NAMALWA (cell line): ENCODE data around the gene SLC25A36.

Experiments used
- DNase-seq: peaks from one replicate; pipeline ENCODE4 v3.0.0-alpha.2; 2015; ENCODE audit warnings: low spot score

Gene SLC25A36, protein sequence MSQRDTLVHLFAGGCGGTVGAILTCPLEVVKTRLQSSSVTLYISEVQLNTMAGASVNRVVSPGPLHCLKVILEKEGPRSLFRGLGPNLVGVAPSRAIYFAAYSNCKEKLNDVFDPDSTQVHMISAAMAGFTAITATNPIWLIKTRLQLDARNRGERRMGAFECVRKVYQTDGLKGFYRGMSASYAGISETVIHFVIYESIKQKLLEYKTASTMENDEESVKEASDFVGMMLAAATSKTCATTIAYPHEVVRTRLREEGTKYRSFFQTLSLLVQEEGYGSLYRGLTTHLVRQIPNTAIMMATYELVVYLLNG

DNA sequence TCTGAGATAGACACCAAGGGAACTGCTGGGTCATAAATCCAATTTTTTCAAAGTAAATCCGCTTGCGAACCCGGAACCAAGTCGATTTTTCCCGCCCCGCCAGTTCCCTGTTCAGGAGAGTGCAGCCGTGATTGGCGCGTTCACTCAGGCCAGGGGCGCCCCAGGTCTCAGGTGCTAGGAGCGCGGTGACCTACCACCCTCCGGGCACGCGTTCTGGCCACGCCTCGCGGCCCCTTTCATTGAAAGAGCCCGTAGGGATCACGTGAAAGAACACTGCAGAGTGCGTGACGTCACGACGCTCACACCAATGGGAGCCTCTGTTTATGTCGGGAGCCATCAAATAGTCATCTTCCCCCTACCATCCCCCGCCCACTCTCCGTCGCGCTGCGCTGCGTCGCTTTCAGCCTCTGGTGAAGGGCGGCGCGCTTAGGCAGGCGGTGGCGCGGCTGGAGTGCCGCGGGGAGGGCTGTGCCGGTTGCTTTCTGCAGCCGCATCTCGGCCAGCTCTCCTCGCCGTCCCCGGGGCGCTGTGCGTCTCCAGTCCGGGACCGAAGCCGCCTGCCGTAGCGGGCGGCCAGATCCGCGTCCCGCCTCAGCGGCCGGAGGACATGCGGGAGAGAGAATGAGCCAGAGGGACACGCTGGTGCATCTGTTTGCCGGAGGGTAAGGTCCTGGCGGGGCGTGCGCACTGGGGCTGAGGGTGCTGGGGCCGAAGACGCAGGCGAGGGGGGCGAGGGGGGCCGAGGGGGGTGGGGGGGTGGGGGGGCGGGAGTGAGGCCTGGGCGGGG, at the start of gene SLC25A36:
TSS of gene SLC25A36 (plus strand) at position 403 of the 787 bp plus-strand sequence. CDS start at position 622, 219 bp downstream.
- DNase-seq, result peak; percentile 100

DNA sequence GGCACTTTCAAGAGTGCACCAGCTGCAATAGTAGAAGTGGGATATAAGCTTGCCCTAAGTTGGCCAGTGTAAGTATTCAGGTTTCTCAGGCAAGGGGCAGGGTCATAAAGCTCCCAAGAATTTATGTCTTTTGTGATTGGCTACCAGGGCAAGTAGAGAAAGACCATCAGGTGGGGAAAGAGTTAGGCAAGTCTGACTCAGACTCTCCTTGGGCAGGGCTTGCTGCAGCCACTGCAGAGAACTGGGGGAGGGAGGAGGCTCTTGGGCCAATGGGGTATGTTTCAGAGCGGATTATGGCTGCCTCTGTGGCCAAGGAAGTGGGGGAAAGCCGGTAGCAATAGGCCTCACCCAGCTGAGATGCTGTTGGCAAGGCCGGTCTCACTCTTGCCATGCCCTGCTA, 44.6 kb upstream of the SLC25A36 start:
- no peak for DNase-seq

DNA sequence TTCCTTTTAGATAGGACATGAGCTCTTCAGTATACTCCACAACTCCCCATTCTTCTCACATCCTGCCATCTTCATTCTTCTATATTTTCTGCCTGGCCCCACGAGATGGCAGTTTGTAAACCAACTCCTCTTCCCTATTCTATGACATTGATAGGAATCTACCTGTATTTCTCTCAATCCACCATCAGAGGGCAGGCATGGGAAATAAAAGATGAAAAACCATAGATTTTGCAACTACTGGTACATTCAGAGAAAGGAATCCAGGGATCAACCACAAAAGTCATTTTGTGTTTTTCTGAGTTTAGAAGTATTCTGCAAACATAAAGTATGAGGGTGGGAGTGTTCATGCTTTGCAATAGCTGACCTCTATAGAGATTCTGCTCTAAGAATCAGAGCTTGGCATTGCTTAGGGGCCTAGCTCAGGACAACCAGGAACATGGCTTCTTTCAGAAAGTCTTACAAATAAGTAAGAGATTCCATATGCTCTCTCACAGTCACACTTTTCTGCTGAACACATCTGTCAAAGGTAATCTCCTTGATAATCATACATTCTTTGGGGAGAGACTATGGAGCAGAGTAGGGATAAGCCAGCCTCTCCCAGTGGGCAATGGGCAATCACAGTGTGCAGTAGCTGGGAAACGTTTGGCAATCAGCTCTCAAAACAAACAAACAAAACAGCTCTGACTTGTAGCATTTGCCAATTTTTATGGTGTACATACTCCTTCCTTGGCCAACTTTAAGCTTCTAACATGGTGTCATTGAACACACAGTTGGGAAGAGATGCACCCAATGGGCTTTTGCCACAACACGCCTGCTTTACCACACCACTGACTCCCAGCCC, 43.1 kb upstream of the SLC25A36 start:
- peak; percentile 82 for DNase-seq

DNA sequence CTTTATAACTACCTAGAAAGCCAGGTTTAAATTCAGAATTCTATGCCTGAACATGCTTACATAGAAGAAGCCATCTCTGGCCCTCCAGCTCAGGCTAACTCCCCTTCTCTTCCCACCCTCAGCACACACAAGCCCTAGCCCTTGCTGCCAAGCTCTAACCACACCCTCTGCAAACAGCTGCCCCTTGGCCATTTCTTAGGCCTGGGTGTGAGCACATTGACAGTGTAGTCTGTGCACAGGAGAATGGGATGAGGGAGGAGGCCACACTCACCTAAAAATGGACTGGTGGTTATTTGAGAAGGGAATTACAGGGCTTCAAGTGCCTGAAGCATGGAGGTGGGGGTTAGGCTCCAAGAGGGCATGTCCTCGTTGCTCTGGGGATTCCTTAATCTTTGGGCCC, 42.3 kb upstream of the SLC25A36 start:
- no peak for DNase-seq

DNA sequence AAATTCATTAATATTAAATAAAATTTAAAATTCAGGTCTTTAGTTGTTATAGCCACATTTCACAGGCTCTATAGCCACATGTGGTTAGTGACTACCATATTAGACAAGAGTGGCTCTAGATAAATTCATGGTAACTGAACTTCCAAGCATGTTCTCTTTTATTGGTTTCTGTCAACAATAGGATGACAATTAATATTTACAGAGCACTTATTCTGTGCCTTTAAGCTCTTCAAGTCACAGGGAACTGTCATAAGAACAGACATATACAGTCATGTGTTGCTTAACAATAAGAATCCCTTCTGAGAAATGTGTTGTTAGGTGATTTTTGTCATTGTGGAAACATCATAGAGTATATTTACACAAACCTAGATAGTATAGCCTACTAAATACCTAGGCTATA, 38.8 kb upstream of the SLC25A36 start:
- no peak for DNase-seq

DNA sequence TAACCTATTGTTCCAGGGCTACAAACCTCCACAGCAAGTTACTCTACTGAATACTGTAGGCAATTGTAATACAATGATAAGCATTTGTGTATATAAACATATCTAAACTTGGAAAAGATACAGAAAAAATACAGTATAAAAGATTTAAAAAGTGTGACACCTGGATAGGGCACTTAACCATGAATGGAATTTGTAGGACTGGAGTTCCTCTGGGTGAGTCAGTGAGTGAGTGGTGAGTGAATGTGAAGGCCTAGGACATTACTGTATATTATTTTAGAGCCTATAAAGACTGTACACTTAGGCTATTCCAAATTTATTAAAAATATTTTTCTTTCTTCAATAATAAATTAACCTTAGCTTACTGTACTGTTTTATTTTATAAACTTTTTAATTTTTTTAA, 38.4 kb upstream of the SLC25A36 start:
- DNase-seq, result no peak

DNA sequence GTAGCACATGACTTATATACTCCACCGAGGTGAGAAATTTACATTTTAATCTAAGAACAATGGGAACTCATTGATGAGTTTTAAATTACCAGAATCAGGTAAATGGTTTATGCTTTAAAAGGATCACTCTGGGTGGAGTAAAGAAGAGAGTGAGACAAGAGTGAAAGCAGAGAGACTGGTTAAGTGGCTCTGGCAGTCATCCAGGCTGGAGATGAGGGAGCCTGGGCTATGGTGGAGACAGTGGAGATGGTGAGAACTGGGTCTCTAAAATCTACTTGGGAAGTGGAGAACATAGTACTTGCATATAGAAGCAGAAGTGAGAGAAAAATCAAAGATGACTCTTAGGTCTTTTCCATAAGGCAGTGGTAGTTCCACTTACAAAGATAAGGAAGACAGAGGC, 37.1 kb upstream of the SLC25A36 start:
- no peak for DNase-seq

DNA sequence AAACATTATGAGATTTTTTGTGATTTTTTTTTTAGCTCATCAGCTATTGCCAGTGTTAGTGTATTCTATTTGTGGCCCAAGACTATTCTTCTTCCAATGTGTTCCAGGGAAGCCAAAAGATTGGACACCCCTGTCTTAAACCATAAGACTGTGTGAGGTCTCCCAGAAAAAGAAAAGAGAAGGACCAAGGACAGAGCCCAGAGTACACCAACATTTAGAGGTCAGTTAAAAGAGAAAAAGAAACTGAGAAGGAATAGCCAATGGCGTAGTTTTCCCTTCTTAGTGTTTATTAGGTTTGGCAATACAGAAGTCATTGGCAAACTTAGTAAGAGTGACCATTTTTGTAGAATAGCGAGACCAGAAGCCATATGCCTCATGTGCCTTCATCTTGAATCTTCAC, 36.1 kb upstream of the SLC25A36 start:
- DNase-seq, result no peak

DNA sequence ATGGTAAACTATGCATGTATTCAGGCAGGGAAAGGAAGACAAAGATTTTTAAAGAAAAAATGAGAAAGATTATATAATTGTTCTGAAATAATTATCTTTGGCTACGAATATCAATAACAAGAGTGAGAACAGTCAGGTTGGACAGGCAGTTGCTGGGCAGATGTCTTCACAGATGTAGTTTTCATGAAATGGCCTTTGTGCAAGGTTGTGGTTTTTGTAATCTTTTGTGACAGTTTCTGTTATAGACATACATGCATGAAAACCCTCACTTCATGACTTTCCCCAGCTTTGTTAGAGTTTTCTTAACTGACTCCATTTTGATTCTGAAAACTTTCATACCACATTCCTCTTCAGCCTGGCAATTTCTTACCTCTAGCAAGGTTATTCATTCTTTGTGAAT, 34.9 kb upstream of the SLC25A36 start:
- no peak for DNase-seq

DNA sequence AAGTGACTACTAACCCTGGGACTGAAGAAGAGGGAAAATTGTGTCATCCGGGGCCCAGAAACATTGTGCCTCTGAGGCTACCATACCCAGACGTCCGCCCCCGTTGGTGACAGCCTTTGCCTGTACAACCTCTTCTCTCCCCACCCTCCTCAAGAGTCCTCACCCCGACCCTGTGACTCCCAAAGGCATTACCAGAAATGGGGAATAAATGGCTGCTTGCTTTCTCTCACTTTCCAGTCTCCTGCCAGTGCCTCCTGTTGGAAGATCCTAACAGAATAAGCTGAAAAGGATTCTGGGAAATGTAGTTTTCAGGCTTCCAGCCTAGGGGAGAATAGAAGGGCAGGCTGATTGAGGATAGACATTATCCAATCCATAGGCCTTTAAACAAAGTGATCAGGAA, 30.8 kb upstream of the SLC25A36 start:
- DNase-seq, result peak; percentile 9

DNA sequence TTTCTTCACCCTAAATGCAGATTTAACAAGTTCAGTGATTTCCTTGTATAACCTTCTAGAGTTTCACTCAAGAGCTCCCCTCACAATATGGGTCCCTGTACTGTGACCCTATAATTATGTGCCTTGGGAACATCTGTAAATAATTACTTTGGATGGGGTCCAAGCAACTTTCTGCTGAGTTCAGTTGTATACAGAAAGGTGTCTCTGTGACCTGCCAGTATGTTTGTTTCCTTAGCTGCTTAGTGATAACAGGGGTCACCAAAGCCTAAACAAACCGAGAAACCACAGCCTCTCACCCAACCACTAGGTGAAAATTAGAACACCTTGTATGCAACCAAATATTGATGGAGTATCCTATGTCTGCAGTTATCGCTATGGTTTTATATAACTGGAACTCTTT, 29.8 kb upstream of the SLC25A36 start:
- DNase-seq, result no peak

DNA sequence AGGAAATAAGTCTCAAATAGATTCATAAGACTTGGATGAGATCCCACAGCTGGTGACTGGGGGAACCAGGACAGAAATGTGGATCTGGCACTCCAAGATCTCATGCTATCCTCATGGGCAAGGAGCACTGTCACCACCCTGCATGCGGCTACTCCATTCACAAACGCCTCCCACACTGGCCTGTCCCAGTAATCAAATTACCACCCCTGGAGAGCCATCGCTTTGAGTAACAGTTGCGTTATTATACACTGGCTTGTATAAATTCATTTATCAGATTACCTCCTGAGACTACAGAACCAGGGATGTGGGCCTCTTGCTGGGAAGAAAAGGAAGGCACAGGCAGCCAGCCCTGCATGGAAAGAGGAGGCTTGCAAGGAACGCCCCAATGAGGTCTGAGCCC, 27.9 kb upstream of the SLC25A36 start:
- no peak for DNase-seq

DNA sequence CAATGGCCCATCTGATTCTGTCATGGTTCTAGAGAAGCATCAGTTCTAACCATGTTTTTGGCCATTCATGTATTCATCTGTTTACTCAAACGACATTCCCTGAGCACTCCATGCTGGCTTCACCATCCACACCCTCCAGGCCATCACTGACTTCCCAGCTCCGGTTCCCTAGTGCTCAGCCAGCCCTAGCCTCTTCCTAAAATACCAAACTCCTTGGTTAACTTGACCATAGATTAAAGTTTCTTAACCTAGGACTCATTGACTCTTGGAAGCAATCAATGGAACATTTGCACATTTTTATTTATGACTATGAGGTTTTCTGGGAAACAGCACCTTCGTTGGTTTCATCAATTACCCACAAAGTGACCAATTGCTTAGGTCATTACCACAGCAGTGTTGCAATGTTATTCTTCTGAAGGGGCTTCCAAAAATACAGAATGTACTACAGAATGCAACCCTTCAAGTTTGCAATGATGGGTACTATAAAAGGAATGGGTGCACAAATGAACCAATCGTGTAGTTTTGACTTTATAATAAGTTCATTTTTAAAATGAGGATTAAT, 27.2 kb upstream of the SLC25A36 start:
- no peak for DNase-seq

DNA sequence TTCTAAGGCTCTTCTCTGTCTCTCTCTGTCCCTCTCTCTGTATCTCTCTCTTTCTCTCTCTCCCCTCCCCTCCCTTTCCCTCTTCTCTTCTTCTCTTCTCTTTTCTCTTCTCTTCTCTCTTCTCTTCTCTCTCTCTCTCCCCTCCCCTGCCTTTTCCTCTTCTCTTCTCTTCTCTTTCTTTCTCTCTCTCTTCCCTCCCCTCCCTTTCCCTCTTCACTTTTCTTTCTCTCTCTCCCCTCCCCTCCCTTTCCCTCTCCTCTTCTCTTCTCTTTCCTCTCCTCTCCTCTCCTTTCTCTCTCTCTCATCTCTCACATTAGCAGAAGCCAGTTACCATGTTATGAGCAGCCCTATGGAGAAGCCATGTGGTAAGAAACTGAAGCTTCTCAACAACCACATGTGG, 25.0 kb upstream of the SLC25A36 start:
- DNase-seq, result no peak

DNA sequence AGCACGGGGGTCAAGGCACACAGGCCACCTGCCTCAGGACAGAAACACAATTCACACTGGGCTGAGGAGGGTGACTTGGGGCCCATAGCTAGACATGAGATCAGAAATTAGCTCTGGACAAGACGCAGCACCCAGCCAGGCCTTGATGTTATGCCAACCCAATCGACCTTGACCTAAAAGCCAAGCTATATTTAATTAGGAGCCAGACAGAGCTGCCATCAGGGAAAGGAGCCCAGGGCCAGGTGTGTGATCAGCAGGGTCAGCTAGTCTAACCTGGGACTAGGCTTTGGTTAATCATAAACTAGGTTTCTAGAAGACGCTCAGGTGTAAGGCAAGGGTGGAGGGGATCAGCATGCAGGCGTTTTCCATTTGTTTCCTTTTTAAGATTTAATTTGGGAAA, 23.9 kb upstream of the SLC25A36 start:
- no peak for DNase-seq

DNA sequence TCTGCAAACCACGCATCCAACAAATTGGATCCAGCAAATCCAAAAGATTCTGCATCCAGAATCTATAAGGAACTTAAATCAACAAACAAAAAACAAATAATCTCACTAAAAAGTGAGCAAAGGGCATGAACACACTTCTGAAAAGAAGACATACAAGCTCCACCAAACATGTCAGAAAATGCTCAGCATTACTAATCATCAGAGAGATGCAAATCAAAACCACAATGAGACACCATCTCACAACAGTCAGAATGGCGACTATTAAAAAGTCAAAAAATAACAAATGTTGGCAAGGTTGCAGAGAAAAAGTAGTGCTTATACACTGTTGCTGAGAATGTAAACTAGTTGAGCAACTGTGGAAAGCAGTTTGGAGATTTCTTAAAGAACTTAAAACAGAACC, 21.6 kb upstream of the SLC25A36 start:
- no peak for DNase-seq

DNA sequence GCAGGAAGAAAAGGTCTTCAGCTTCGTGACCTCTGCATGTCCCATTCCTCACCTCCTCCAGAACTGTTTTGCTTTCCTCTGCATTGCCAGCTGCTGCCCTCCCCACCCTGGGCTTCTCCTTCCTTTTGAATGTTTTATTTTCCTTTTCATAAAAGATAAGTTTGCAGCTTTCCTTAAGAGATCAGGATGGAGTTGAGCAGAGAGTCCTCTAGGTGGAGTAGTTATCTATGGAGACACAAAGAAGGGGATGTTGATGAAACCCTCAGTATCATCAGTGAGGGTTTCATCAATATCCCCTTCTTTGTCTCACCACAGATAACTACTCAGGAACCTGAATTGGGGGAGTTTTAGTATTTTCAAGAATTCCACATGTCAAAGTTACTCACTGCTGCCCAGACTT, 19.0 kb upstream of the SLC25A36 start:
- DNase-seq, result peak; percentile 50

DNA sequence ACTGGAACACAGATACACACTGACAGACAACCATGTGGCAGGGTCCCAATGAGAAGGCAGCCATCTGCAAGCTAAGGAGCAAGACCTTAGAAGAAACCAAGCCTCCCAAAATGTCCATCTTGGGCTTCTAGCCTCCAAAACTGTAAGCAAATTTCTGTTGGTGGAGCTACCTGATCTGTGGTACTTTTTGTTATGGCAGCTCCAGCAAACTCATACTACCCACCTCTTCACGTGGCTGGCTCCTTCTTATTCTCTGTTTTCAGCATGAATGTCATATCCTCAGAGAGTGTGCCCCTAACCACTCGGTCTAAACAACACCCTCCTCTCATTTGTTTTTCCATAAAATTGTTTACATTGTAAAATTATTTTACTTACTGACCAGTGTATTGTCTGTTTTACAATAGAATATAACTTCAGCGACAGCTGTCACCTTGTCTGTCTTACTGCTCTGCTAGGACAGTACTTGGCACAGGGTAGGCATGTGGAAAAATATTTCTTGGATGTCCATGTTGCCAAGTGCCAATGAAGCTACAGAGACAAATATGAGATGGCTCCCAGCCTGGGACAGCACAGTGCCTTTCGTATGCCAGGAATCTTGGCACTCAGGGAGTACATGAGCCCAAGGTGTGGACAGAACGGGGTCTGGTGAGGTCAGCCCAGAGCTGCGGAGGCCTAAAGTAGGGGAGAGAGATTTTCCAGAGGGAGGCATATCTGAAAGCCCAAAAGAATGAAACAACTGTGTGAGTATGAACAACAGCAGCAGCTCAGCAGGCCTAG, 17.4 kb upstream of the SLC25A36 start:
- no peak for DNase-seq

DNA sequence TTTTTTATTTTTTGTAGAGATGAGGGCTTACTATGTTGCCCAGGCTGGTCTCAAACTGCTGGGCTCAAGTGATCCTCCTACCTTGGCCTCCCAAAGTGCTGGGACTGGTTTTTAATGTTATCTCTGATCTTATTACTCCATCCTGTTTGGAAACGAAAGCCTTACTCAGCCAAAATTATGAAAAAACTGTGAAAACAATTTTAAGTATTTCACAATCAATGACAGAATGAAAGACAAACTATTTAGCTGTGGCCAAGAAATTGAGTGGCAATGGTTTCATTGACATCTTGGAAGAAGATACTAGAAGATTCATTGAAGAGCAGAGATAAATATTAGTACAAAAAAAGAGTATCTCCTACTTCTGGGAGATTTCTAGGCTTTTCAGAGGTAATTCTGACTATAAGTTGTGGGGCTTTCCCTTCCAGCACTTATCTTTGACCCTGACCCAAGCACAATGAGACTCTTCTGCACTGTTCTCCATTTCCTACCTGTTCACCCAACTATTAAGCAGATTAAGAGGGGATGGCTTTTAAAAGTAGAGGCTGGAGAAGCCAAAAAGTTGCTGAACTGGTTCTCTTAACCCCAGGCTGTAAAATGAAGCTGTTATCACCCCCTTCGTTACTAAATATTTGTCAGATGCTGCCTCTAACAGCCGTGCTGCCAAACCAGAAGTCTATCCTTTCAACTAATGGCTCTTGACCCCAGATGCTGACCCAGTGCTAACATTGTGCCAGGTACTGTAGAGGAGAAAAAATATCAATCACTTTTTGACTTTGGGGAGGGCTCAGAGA, 14.2 kb upstream of the SLC25A36 start:
- no peak for DNase-seq

DNA sequence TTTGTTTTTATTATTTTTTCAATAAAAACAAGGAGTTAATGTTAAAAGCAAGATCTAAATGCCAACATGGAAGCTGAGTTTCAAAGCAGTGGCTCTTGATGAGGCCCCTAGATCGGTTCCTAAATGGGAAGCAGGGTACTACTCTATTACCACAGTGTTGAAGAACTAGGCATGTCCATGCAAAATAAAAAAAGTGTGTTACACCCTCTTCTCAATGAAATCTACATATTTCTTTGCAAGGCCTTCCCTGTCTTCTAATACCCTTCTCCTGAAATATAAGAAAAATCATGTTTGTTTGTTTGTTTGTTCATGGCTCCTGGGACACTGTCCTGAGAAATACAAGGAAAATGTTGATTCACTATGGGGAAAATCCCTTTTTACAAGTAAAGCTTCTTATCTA, 12.2 kb upstream of the SLC25A36 start:
- DNase-seq, result no peak

DNA sequence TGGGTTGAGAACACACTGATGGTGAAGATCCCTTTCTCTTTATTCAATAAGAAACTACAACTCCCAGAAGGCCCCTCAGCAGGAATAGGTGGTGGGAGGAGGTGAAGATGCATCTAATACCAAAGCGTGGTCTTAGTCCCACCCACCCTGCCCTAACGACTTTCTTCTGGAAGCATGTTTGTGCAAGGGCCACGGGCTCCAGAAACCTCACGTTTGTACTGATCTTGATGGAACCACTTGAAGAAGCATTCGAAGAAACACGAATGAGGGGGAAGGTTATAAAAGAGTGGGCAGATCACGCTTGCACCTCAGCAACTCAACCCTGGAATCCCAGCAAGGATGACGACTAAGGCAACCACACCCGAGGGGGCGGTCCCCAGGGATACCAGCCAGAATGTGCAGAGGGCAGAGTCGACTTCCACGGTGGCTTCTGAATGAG, 10.6 kb upstream of the SLC25A36 start:
- no peak for DNase-seq
